Psoas muscle (tissue), 8 donors: ENCODE results near the gene KCTD2. TPM values are rescaled to one million over a fixed set of nuclear protein-coding genes. Genes with fewer than 3 reads are reported as not detected.

Source experiments
- ATAC-seq, 4 donors: fragments of 200-7000 bp; cut with Tn5 transposase; one replicate each; pipeline ENCODE4 v1.9.1; 2020; ENCODE audit warnings: moderate library complexity in 3 of 4, mild to moderate bottlenecking in 2 of 4
- DNase-seq, 2 donors: peaks; one replicate each; pipeline ENCODE4 v3.0.0-alpha.2; 2020
- H3K27ac ChIP-seq: fragments of 200-600 bp; one replicate; pipeline ENCODE4 v1.8.0; 2022
- H3K27me3 ChIP-seq, 3 donors: fragments of 200-600 bp in 1 of 3; one replicate each; pipeline versions ENCODE4 v1.6.1 to v1.8.0; 2013 to 2022; ENCODE audit warnings: low read length in 2 of 3, mild to moderate bottlenecking in 2 of 3, moderate library complexity in 1 of 3; ENCODE audit not compliant: insufficient read depth in 3 of 3
- H3K36me3 ChIP-seq, 2 donors: fragments of 200-600 bp in 1 of 2; one replicate each; pipeline versions ENCODE4 v1.6.1 to v1.8.0; 2013 to 2022; ENCODE audit warnings: low read depth in 1 of 2, mild to moderate bottlenecking in 1 of 2, moderate library complexity in 1 of 2; ENCODE audit not compliant: insufficient read depth in 1 of 2
- H3K4me1 ChIP-seq: fragments of 200-600 bp; one replicate; pipeline ENCODE4 v1.8.0; 2022
- H3K4me3 ChIP-seq: fragments of 200-600 bp; one replicate; pipeline ENCODE4 v1.8.0; 2022; ENCODE audit warnings: mild to moderate bottlenecking
- H3K9me3 ChIP-seq: fragments of 200-600 bp; one replicate; pipeline ENCODE4 v1.8.0; 2022
- CTCF ChIP-seq: fragments of 200-600 bp; IDR thresholded peaks from one replicate; pipeline ENCODE4 v1.8.0; 2022; ENCODE audit warnings: antibody characterized with exemption
- WGBS, 3 donors: extraction: QIAGEN DNeasy Blood & Tissue Kit; methylation state at CpG; one replicate each; pipeline versions ENCODE4 v1.1.6 to v1.1.7; 2013; 5-methylcytosine and 5-hydroxymethylcytosine counted together
- intact Hi-C, 2 donors: fragments of 100-400 bp; cut with DNase I; formaldehyde crosslinking; loops; one replicate each; pipeline versions ENCODE4 v1.11.0 to v1.14.2; 2022
- polyA plus RNA-seq, 3 donors: library from polyadenylated mRNA; stranded (reverse); fragments of 200-250 nt; gene quantifications; one replicate each; pipeline ENCODE4 v1.2.3, GENCODE V29; 2013
- total RNA-seq, 4 donors: library from RNA; stranded (reverse); fragmentation: NEBNext Ultra II Directional in 2 of 4; extraction: Animal tissue kit (Norgen Biotek cat#: 25700) in 2 of 4; gene quantifications; one replicate each; pipeline versions ENCODE4 v1.2.1 to v1.2.4, GENCODE V29; 2021 to 2023
- donor health status: healthy with polysubstance abuse.
- donor health status: DM: no; HTN: no; CAD: no; lungs with moderate emphysema.
- donor health status: Bipolar disorder and iron deficiency.
- donor health status: healthy.
- donor health status: DM: yes; HTN: yes; CAD: no.
- donor health status: DM: no; HTN: no; CAD: no.
- donor health status: DM: no; HTN: no; CAD: no.
- donor health status: DM: yes; HTN: yes; CAD: no.

KCTD2 gene
- total and polyA plus RNA-seq, 7 donors: 26.9 to 71.2 (median 34.5) TPM

GRCh38 chr17:75111777-75112335, 64.8 kb downstream of the KCTD2 start:
- H3K27ac ChIP-seq: no peak overlapping the region
- intact Hi-C loops: loop anchor here in 1 of 2 donors (5.0 kb wide), 2 partner anchors 65 to 90 kb away; no protein-coding TSS in a partner anchor
- H3K4me1 ChIP-seq: peaks cover 7% of the 10 kb centered on the region
- WGBS, 3 donors: 77 to 81% (median 79%) methylated on average over 7 of the region's 7 CpGs
- H3K9me3 ChIP-seq: no peaks in the 10 kb centered on the region
- no peaks in the 10 kb centered on the region for H3K27me3 ChIP-seq
- no peak overlapping the region for H3K4me3 ChIP-seq
- TF ChIP-seq CTCF: no peak
- ATAC-seq (no peak), DNase-seq (no peak)
- peaks cover 0 to 4% of the 10 kb centered on the region in 2 donors for H3K36me3 ChIP-seq

GRCh38 chr17:75113798-75114551, 67.0 kb downstream of the KCTD2 start:
- 1 to 4% (median 3%) methylated on average over 16 to 22 of the region's 22 CpGs for WGBS, 3 donors

GRCh38 chr17:75114552-75115314, 67.7 kb downstream of the KCTD2 start:
- DNase-seq: no peak
- Histone ChIP-seq H3K27me3 (no peaks in the 10 kb centered on the region), H3K27ac (peak overlapping the region; percentile 77), H3K36me3 (peaks cover 0 to 6% of the 10 kb centered on the region in 2 donors), H3K4me3 (peak overlapping the region; percentile 71), H3K4me1 (peaks cover 7% of the 10 kb centered on the region), H3K9me3 (no peaks in the 10 kb centered on the region)
- 37 to 50% (median 42%) methylated on average over 19 of the region's 19 CpGs for WGBS, 3 donors
- TF ChIP-seq CTCF: no peak
- no peak for ATAC-seq
- intact Hi-C loops: loop anchor here (1.0 to 5.0 kb wide), 5 partner anchors 17 to 88 kb away; partner anchors contain the start of gene NT5C (in 1 of the 2)

More at GRCh38 chr17:75113798-75114551, 67.0 kb downstream of the KCTD2 start:
- Histone ChIP-seq H3K9me3 (no peaks in the 10 kb centered on the region), H3K27me3 (no peaks in the 10 kb centered on the region), H3K4me3 (peak overlapping the region; percentile 71), H3K27ac (peak overlapping the region; percentile 77), H3K36me3 (peaks cover 0 to 6% of the 10 kb centered on the region in 2 donors), H3K4me1 (peaks cover 7% of the 10 kb centered on the region)
- peak; percentile 78 to 86 (median 82) for ATAC-seq
- DNase-seq: peak; percentile 86 to 90
- peak; percentile 97 for TF ChIP-seq CTCF
- intact Hi-C loops: loop anchor here (1.0 to 5.0 kb wide), 5 partner anchors 17 to 88 kb away; partner anchors contain the start of gene NT5C (in 1 of the 2)

Other genes starting within 250 kb of the KCTD2 start
- under 1 TPM; 0.20 to 0.74 (median 0.37) TPM for gene GRIN2C, start 187.3 kb upstream of the KCTD2 start, total RNA-seq
- under 1 TPM; 0.06 to 0.40 (median 0.10) TPM for gene GRIN2C, start 187.3 kb upstream of the KCTD2 start, polyA plus RNA-seq
- 1 to 10 TPM; 3.0 to 7.9 (median 4.2) TPM for gene FDXR, start 174.2 kb upstream of the KCTD2 start, total RNA-seq
- gene FDXR, start 174.2 kb upstream of the KCTD2 start, polyA plus RNA-seq: 1 to 10 TPM; 3.4 to 4.7 (median 3.7) TPM
- not detected for gene FADS6, start 153.6 kb upstream of the KCTD2 start, total RNA-seq
- under 1 TPM in 1 of 3 donors, not detected in 2; 0.01 TPM for gene FADS6, start 153.6 kb upstream of the KCTD2 start, polyA plus RNA-seq
- gene USH1G, start 124.0 kb upstream of the KCTD2 start, total RNA-seq: not detected
- not detected for gene USH1G, start 124.0 kb upstream of the KCTD2 start, polyA plus RNA-seq
- gene OTOP2, start 123.0 kb upstream of the KCTD2 start, total RNA-seq: not detected
- not detected for gene OTOP2, start 123.0 kb upstream of the KCTD2 start, polyA plus RNA-seq
- not detected for gene OTOP3, start 111.3 kb upstream of the KCTD2 start, total RNA-seq
- under 1 TPM in 1 of 3 donors, not detected in 2; 0.04 TPM for gene OTOP3, start 111.3 kb upstream of the KCTD2 start, polyA plus RNA-seq
- 10 to 100 TPM in 1 of 4 donors, 1 to 10 TPM in 3; 1.7 to 10.4 (median 2.8) TPM for gene HID1, start 74.5 kb upstream of the KCTD2 start, total RNA-seq
- gene HID1, start 74.5 kb upstream of the KCTD2 start, polyA plus RNA-seq: 1 to 10 TPM; 2.3 to 4.8 (median 2.3) TPM
- gene CDR2L, start 59.6 kb upstream of the KCTD2 start, total RNA-seq: 1 to 10 TPM; 1.4 to 3.4 (median 2.7) TPM
- gene CDR2L, start 59.6 kb upstream of the KCTD2 start, polyA plus RNA-seq: 1 to 10 TPM; 1.3 to 1.7 (median 1.5) TPM
- gene MRPL58, start 34.6 kb upstream of the KCTD2 start, total RNA-seq: 10 to 100 TPM; 50.4 to 70.6 (median 59.2) TPM
- gene MRPL58, start 34.6 kb upstream of the KCTD2 start, polyA plus RNA-seq: 10 to 100 TPM; 64.1 to 80.6 (median 76.2) TPM
- gene ATP5PD, start 256 bp upstream of the KCTD2 start, total RNA-seq: 100 to 1,000 TPM; 409 to 577 (median 500) TPM
- gene ATP5PD, start 256 bp upstream of the KCTD2 start, polyA plus RNA-seq: 100 to 1,000 TPM; 619 to 931 (median 653) TPM
- 10 to 100 TPM in 1 of 4 donors, 1 to 10 TPM in 3; 5.6 to 10.7 (median 8.1) TPM for gene SLC16A5, start 40.7 kb downstream of the KCTD2 start, total RNA-seq
- 1 to 10 TPM; 1.2 to 4.5 (median 3.8) TPM for gene SLC16A5, start 40.7 kb downstream of the KCTD2 start, polyA plus RNA-seq
- gene ARMC7, start 62.7 kb downstream of the KCTD2 start, total RNA-seq: 1 to 10 TPM; 2.7 to 7.0 (median 3.6) TPM
- 1 to 10 TPM; 3.3 to 6.4 (median 4.9) TPM for gene ARMC7, start 62.7 kb downstream of the KCTD2 start, polyA plus RNA-seq
- 10 to 100 TPM; 16.4 to 44.2 (median 29.4) TPM for gene NT5C, start 84.5 kb downstream of the KCTD2 start, total RNA-seq
- 10 to 100 TPM; 19.7 to 84.0 (median 56.3) TPM for gene NT5C, start 84.5 kb downstream of the KCTD2 start, polyA plus RNA-seq
- gene JPT1, start 107.3 kb downstream of the KCTD2 start, total RNA-seq: 100 to 1,000 TPM in 2 of 4 donors, 10 to 100 TPM in 2; 50.1 to 232 (median 85.0) TPM
- 100 to 1,000 TPM in 1 of 3 donors, 10 to 100 TPM in 2; 79.2 to 164 (median 92.6) TPM for gene JPT1, start 107.3 kb downstream of the KCTD2 start, polyA plus RNA-seq
- gene SUMO2, start 135.7 kb downstream of the KCTD2 start, total RNA-seq: 100 to 1,000 TPM; 161 to 203 (median 185) TPM
- gene SUMO2, start 135.7 kb downstream of the KCTD2 start, polyA plus RNA-seq: 10 to 100 TPM; 50.1 to 60.4 (median 56.2) TPM
- gene NUP85, start 158.5 kb downstream of the KCTD2 start, total RNA-seq: 10 to 100 TPM; 19.3 to 32.9 (median 22.0) TPM
- 10 to 100 TPM; 15.1 to 24.7 (median 17.1) TPM for gene NUP85, start 158.5 kb downstream of the KCTD2 start, polyA plus RNA-seq
- gene GGA3, start 214.4 kb downstream of the KCTD2 start, total RNA-seq: 10 to 100 TPM; 21.3 to 40.6 (median 30.2) TPM
- 10 to 100 TPM; 13.8 to 37.4 (median 27.3) TPM for gene GGA3, start 214.4 kb downstream of the KCTD2 start, polyA plus RNA-seq
- gene MRPS7, start 214.7 kb downstream of the KCTD2 start, total RNA-seq: 100 to 1,000 TPM; 105 to 161 (median 131) TPM
- gene MRPS7, start 214.7 kb downstream of the KCTD2 start, polyA plus RNA-seq: 100 to 1,000 TPM in 2 of 3 donors, 10 to 100 TPM in 1; 98.2 to 165 (median 122) TPM
- 10 to 100 TPM; 19.2 to 45.8 (median 37.6) TPM for gene MIF4GD, start 224.0 kb downstream of the KCTD2 start, total RNA-seq
- gene MIF4GD, start 224.0 kb downstream of the KCTD2 start, polyA plus RNA-seq: 10 to 100 TPM; 27.9 to 44.8 (median 32.2) TPM
- gene SLC25A19, start 242.2 kb downstream of the KCTD2 start, total RNA-seq: 10 to 100 TPM; 11.3 to 41.7 (median 16.0) TPM
- gene SLC25A19, start 242.2 kb downstream of the KCTD2 start, polyA plus RNA-seq: 10 to 100 TPM; 24.9 to 52.7 (median 34.5) TPM